ENCODE measurements around the gene SIL1. TPM values are rescaled to one million over a fixed set of nuclear protein-coding genes. Genes with fewer than 3 reads are reported as not detected.

The SIL1 gene
- total and polyA plus RNA-seq, 2 of the 8 experiments (the other 6 are each of a cell fraction or from before 2014, with no cell fraction given), result 8.3 to 12.8 TPM

- Histone ChIP-seq H3K23me2 (ENCODE audit: low read depth, low read length) (no peaks in the 10 kb centered on the region), H4K8ac (ENCODE audit: extremely low read depth, insufficient read depth, low read length) (no peak overlapping the region), H4K20me1 (replicated peaks in 1 of 2; ENCODE audit: control insufficient read depth in 1 of 2, insufficient read depth in 2 of 2, low read length in 2 of 2) (no peaks in the 10 kb centered on the region), H3K36me3 (ENCODE audit: control insufficient read depth in 2 of 4, insufficient read depth in 4 of 4, low read length in 3 of 4) (no peaks in the 10 kb centered on the region; a peak in 1 of 8 replicates), H2BK120ac (replicated peaks; ENCODE audit: low read depth, low read length) (no peak overlapping the region), H3K4me2 (ENCODE audit: insufficient read depth in 1 of 2, low read depth in 2 of 2, low read length in 2 of 2) (no peak overlapping the region), H3K4me1 (replicated peaks in 1 of 4; ENCODE audit: control insufficient read depth in 3 of 4, insufficient read depth in 4 of 4, low read length in 3 of 4) (no peaks in the 10 kb centered on the region), H3K27ac (ENCODE audit: low read depth, low read length) (no peak overlapping the region), H2BK12ac (ENCODE audit: low read depth, low read length) (no peak overlapping the region), H3K18ac (ENCODE audit: extremely low read depth, low read length) (no peak overlapping the region), H4K91ac (replicated peaks; ENCODE audit: insufficient read length, low read length) (no peak overlapping the region), H3K4ac (replicated peaks; ENCODE audit: insufficient read length, low read depth, low read length) (no peak overlapping the region), H2BK15ac (ENCODE audit: low read length) (no peak overlapping the region), H3K79me2 (ENCODE audit: control insufficient read depth in 1 of 2, insufficient read depth in 2 of 2, low read length in 2 of 2) (no peaks in the 10 kb centered on the region), H2BK20ac (ENCODE audit: low read length) (no peak overlapping the region), H3K56ac (replicated peaks; ENCODE audit: insufficient read length, low read depth, low read length) (no peak overlapping the region), H3K27me3 (replicated peaks in 1 of 4; ENCODE audit: control insufficient read depth in 3 of 4, extremely low read depth in 1 of 4, insufficient read depth in 3 of 4, low read length in 3 of 4) (no peaks in the 10 kb centered on the region), H3K23ac (ENCODE audit: insufficient read length) (no peak overlapping the region), H2BK5ac (ENCODE audit: low read depth, low read length) (no peak overlapping the region), H4K5ac (ENCODE audit: insufficient read length, low read depth, low read length) (no peak overlapping the region), H2AK5ac (ENCODE audit: low read depth, low read length) (no peak overlapping the region), H3K9me3 (ENCODE audit: insufficient read depth in 2 of 2, low read depth in 1 of 2, low read length in 1 of 2) (no peaks in the 10 kb centered on the region), H3K79me1 (ENCODE audit: low read depth, low read length) (no peaks in the 10 kb centered on the region), H3K4me3 (ENCODE audit: extremely low read depth in 1 of 4, insufficient read depth in 2 of 4, low read depth in 3 of 4, low read length in 4 of 4) (no peak overlapping the region), H2AFZ (ENCODE audit: low read length) (no peak overlapping the region), H3K14ac (ENCODE audit: insufficient read length) (no peak overlapping the region), H3K9ac (replicated peaks in 1 of 4; ENCODE audit: extremely low read depth in 1 of 4, low read depth in 3 of 4, low read length in 3 of 4) (no peak overlapping the region)
- DNase-seq (ENCODE audit: low read depth in 1 of 2, low spot score in 2 of 2), result no peak
- ChIA-PET CTCF (ENCODE audit: partially characterized antibody) (interaction anchor here (1.3 kb wide), 1 partner anchor 389 kb away, joined by 3 read pairs; no protein-coding TSS in a partner anchor), POLR2A (ENCODE audit: partially characterized antibody) (interaction anchor here (0.9 to 1.6 kb wide), 2 partner anchors 9 to 352 kb away, joined by 3 read pairs; no protein-coding TSS in a partner anchor)
- FAIRE-seq, result no peak
- WGBS, 2 experiments (ENCODE audit: extremely low coverage in 1 of 2, insufficient coverage in 1 of 2, insufficient read length in 1 of 2, insufficient replicate concordance in 2 of 2, low coverage in 1 of 2, low lambda C conversion rate in 2 of 2, missing lambda C conversion rate in 1 of 2), result 93% methylated on average over 2 of the region's 2 CpGs; no CpG with 5 or more reads in 1 of the 2 experiments
Measured at GRCh38 chr5:138983984-138984383, 214.2 kb downstream of the SIL1 start.
